Measurements from ENCODE around the gene MOB3C. TPM values are rescaled to one million over a fixed set of nuclear protein-coding genes. Genes with fewer than 3 reads are reported as not detected.

Gene MOB3C
- total and polyA plus RNA-seq, 2 of the 4 experiments (the other 2 are of a cell fraction) = 7.3 to 9.0 TPM

DNA sequence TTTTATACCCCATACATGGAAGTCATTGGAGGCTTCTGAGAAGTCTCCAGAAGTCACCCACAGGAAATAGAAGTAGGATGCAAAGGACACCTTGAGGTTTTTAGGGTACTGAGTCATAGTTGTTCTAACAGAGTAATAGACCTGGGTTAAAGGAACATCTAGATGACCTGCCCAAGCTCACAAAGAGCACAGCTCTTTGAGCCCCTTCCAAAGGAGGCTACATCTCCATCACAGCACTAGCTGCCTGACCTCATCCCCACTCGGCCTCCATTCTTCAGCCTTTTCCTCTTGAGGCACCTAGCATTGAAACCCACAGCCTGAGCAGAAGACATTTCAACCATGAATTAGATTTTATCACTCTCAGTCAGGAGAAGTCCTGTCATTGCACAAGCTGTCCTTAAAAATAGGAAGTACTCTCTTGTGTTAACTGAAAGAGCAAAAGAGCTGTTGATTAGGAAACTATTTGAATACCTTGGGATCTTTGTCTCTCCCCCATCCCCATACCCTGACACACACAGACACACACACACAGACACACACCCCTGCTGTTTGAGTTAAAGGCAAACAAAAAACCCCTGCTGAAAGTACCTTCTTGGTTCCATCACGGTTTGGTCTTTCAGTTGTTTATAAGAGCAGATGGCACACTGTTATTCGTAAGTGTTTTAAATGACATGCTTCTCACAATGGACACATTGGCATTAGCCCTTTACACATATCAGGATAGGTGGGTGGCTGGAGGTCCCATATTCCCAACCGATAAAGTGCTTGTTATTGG lies 34.7 kb downstream of the MOB3C start:
- Histone ChIP-seq H3K56ac (ENCODE audit: extremely low read depth, insufficient read depth, low read length) (no peak overlapping the region), H3K14ac (replicated peaks; ENCODE audit: low read depth, low read length) (no peak overlapping the region), H3K9me3 (ENCODE audit: control insufficient read depth, insufficient read depth, low read length) (no peaks in the 10 kb centered on the region), H4K91ac (ENCODE audit: insufficient read depth, low read depth, low read length) (no peak overlapping the region), H2BK20ac (ENCODE audit: low read depth, low read length) (no peak overlapping the region), H4K8ac (ENCODE audit: low read depth in 2 of 2, low read length in 2 of 2) (no peak overlapping the region), H3K36me3 (ENCODE audit: control insufficient read depth, insufficient read depth, low read length) (peaks cover 56% of the 10 kb centered on the region), H3K27ac (ENCODE audit: insufficient read depth, low read length) (no peak overlapping the region), H3K27me3 (ENCODE audit: control insufficient read depth, insufficient read depth, low read length) (no peaks in the 10 kb centered on the region), H3K4me1 (ENCODE audit: control insufficient read depth, insufficient read depth, low read length) (no peaks in the 10 kb centered on the region), H2BK120ac (ENCODE audit: low read depth, low read length) (no peak overlapping the region), H3K9ac (ENCODE audit: low read depth, low read length) (no peak overlapping the region), H4K20me1 (ENCODE audit: insufficient read depth, low read length) (no peaks in the 10 kb centered on the region; the same call in 1 of the 2 replicates), H2BK15ac (ENCODE audit: low read depth, low read length) (no peak overlapping the region), H2AK9ac (replicated peaks; ENCODE audit: low read depth, low read length, poor library complexity) (no peak overlapping the region), H2BK5ac (ENCODE audit: low read depth, low read length, poor library complexity, severe bottlenecking) (no peak overlapping the region), H3K23ac (ENCODE audit: low read depth, low read length) (no peak overlapping the region), H2AFZ (replicated peaks; ENCODE audit: low read length, poor library complexity) (no peak overlapping the region), H4K5ac (ENCODE audit: low read depth, low read length) (no peak overlapping the region), H3K4me2 (ENCODE audit: low read depth, low read length) (no peak overlapping the region), H3K9me1 (ENCODE audit: insufficient read depth, low read length) (peaks cover 7% of the 10 kb centered on the region), H3K79me1 (ENCODE audit: low read depth in 1 of 2, low read length in 2 of 2) (peaks cover 0 to 5% of the 10 kb centered on the region in 2 experiments; a peak in 3 of 4 replicates), H3K18ac (ENCODE audit: low read depth, low read length) (no peak overlapping the region), H2AK5ac (ENCODE audit: low read depth, low read length) (no peak overlapping the region), H3K4me3 (ENCODE audit: insufficient read depth, low read depth, low read length) (no peak overlapping the region), H3K4ac (ENCODE audit: low read depth, low read length) (no peak overlapping the region)
- TF ChIP-seq NFE2L2 (IDR thresholded peaks at IDR 0.05; ENCODE audit: low read depth, low read length) (no peak), RFX5 (IDR thresholded peaks at IDR 0.05; ENCODE audit: low read depth, low read length) (no peak), FOS (IDR thresholded peaks at IDR 0.05; ENCODE audit: low read depth, low read length) (no peak)
- TF ChIP-seq, protein P1, sequence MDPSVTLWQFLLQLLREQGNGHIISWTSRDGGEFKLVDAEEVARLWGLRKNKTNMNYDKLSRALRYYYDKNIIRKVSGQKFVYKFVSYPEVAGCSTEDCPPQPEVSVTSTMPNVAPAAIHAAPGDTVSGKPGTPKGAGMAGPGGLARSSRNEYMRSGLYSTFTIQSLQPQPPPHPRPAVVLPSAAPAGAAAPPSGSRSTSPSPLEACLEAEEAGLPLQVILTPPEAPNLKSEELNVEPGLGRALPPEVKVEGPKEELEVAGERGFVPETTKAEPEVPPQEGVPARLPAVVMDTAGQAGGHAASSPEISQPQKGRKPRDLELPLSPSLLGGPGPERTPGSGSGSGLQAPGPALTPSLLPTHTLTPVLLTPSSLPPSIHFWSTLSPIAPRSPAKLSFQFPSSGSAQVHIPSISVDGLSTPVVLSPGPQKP (IDR thresholded peaks at IDR 0.05; ENCODE audit: borderline replicate concordance, low read depth, low read length) = no peak
- in situ Hi-C loops (cut with MboI; ENCODE audit: low sequenced_read_pairs) = no loop called here
- CTCF ChIA-PET = no interaction called here
- no TSS peak for BruUV-seq (replicated peaks)
- no peak for DNase-seq
- POLR2A ChIA-PET (ENCODE audit: unreplicated experiment) = no interaction called here
- intact Hi-C loops (cut with micrococcal nuclease) = no loop called here
- no peak for ATAC-seq (ENCODE audit: low read depth)
- 100% methylated on average over 1 of the region's 4 CpGs; no CpG with 5 or more reads in 1 of the 2 experiments for WGBS, 2 experiments (ENCODE audit: extremely low coverage in 2 of 2, insufficient read length in 1 of 2)
- dilution Hi-C loops (cut with HindIII; ENCODE audit: low sequenced_read_pairs, unreplicated experiment) = no loop called here

Data from IMR-90 (cell line).